ENCODE results near the gene ECT2.

ECT2 gene

DNA sequence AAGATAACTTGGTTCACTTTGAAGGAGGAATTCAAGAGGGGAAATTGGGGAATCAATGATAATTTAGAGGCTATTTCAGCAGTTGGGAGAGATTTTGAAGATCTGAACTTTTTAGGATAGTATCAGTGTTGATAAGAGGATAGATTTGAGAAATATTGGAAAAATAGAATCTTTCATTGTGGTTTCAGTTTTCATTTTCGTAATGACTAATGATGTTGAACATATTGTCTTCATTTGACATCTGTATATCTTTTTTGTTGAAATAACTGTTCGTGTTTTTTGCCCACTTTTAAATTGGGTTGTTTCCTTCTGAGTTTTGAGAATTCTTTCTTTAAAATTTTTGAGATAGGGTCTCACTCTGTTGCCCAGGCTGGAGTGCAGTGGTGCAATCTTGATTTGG is 21.1 kb downstream of the ECT2 start:
- ChIA-PET CTCF (no interaction called here), POLR2A (ENCODE audit: low non-redundant PET) (no interaction called here)
- TF ChIP-seq, protein P1, sequence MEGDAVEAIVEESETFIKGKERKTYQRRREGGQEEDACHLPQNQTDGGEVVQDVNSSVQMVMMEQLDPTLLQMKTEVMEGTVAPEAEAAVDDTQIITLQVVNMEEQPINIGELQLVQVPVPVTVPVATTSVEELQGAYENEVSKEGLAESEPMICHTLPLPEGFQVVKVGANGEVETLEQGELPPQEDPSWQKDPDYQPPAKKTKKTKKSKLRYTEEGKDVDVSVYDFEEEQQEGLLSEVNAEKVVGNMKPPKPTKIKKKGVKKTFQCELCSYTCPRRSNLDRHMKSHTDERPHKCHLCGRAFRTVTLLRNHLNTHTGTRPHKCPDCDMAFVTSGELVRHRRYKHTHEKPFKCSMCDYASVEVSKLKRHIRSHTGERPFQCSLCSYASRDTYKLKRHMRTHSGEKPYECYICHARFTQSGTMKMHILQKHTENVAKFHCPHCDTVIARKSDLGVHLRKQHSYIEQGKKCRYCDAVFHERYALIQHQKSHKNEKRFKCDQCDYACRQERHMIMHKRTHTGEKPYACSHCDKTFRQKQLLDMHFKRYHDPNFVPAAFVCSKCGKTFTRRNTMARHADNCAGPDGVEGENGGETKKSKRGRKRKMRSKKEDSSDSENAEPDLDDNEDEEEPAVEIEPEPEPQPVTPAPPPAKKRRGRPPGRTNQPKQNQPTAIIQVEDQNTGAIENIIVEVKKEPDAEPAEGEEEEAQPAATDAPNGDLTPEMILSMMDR (conservative IDR thresholded peaks at IDR 0.05; ENCODE audit: low read depth): no peak
- no peak for DNase-seq (ENCODE audit: low spot score)
- no peak overlapping the region for H3K27ac ChIP-seq

DNA sequence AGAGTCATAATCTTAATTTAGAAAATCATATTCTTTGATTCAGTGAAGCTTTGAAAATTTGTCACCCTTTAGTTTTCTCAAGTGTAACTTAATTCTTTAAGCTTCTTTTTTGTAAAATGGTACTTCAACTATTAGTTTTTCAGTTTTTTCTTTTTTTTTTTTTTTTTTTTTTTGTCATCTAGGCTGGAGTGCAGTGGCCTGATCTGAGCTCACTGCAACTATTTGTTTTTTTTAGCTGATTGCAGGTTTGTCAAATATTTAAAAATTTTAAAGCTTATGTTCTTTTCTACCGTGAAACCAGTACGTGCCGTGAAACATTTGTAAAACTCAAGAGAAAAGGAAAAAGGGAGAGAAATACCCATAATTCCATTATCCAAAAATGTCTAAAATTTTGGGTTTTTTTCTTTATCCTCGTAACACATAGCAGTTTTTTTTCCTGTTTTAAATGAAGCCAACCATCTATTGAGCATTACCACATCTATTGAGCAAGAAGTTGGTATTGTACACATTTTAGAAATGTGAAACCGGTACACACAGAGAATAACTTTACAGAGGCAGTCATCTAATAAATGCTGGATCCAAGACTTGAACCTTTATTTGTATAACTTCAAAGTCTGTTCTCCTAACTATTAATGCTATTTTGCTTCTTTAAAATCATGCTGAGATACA is 25.7 kb downstream of the ECT2 start:
- no peak for DNase-seq (ENCODE audit: low spot score)
- CTCF ChIA-PET: interaction anchor here (0.6 to 0.7 kb wide), 2 partner anchors 26 to 346 kb away, joined by 3 read pairs; no protein-coding TSS in a partner anchor
- TF ChIP-seq, protein P1 (conservative IDR thresholded peaks at IDR 0.05; ENCODE audit: low read depth): no peak
- no peak overlapping the region for H3K27ac ChIP-seq
- POLR2A ChIA-PET (ENCODE audit: low non-redundant PET): no interaction called here

DNA sequence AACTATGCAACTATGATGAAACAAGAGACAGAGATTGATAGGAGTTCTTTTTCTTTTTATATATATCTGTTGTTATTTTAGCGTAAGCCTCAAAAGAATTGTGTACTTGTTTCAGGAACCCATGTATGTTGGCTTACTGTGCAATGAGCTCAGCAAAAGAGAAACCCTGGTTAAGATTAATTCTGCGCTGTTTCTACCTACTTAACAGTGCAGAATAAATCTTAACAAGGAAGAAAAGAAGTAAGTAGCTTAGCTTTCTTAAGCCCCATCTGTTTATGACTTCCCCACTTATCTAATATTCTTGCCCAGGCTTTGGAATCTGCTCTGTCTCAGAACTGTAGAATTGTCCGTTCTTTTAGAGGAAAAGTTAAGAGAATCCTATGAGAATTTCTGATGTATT is 27.4 kb downstream of the ECT2 start:
- CTCF ChIA-PET: no interaction called here
- TF ChIP-seq, protein P1 (conservative IDR thresholded peaks at IDR 0.05; ENCODE audit: low read depth): no peak
- POLR2A ChIA-PET (ENCODE audit: low non-redundant PET): no interaction called here
- DNase-seq (ENCODE audit: low spot score): no peak
- H3K27ac ChIP-seq: 0 out of 2 replicates have a peak overlapping the region, but pooled peaks have one; percentile 36

DNA sequence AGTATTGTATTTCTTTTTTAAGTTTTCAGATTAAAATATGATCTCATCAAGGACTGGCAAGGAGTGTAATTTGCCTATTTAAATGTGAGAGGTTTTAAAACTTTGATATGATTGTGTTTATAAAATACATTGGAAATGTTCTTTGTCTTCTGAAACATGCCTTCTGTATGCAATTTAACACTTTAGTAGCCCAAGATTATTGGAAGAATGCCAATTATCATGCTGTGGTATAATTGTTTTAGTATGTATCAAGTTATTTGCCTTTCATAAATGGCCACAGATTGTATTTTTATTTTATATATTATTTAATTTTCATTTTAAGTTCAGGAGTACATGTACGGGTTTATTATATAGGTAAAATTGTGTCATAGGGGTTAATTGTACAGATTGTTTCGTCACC is 31.7 kb downstream of the ECT2 start:
- CTCF ChIA-PET: no interaction called here

DNA sequence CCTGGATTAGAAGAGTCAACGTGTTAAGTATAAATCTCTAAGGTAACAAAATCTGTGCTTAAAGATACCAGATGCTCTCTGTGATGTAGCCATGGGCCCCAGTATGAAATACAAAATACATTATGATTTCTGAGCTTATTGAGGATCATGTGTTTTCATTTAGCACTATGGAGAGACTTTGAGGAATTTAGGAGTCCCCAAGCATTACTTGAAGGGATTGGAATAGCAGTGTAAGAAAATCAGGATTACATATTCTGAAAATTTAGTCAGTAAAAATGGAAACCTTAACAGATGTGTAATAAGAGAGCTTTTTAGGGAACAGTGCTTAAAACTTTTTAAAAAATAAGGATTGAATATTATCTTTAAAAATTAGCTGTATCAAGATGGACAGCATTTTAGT is 35.5 kb downstream of the ECT2 start:
- POLR2A ChIA-PET (ENCODE audit: low non-redundant PET): no interaction called here
- H3K27ac ChIP-seq: no peak overlapping the region
- CTCF ChIA-PET: interaction anchor here (0.6 to 1.1 kb wide), 3 partner anchors 35 to 417 kb away, joined by 3 to 8 read pairs (median 3); partner anchors contain the start of genes ECT2 and NCEH1
- no peak for DNase-seq (ENCODE audit: low spot score)
- TF ChIP-seq, protein P1 (conservative IDR thresholded peaks at IDR 0.05; ENCODE audit: low read depth): no peak

More for the DNA sequence above, 31.7 kb downstream of the ECT2 start:
- TF ChIP-seq, protein P1 (conservative IDR thresholded peaks at IDR 0.05; ENCODE audit: low read depth): no peak
- DNase-seq (ENCODE audit: low spot score): no peak
- H3K27ac ChIP-seq: no peak overlapping the region
- POLR2A ChIA-PET (ENCODE audit: low non-redundant PET): no interaction called here

DNA sequence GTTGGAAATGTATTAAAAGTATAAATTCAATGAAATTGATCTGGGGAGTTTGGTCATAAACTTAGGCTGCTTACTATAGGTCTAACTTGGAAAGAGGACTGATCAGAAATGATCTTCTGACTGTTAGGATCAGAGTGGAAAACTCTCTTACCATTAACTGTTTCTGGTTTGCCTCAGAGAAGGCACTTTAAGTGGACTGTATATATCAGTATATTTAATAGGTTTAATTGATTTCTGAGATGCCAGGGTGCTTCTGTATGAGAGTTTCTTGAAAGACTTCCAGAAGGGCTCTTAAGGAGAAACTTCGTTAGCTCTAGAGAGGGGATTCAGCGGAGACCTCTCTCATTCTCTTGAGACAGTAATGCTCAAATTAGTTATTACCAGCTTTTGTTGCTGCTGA is 36.5 kb downstream of the ECT2 start:
- H3K27ac ChIP-seq: no peak overlapping the region
- TF ChIP-seq, protein P1 (conservative IDR thresholded peaks at IDR 0.05; ENCODE audit: low read depth): no peak
- ChIA-PET POLR2A (ENCODE audit: low non-redundant PET) (no interaction called here), CTCF (no interaction called here)
- no peak for DNase-seq (ENCODE audit: low spot score)
